K562 (cell line): ENCODE data around the gene IL12RB2. TPM values are rescaled to one million over a fixed set of nuclear protein-coding genes. Genes with fewer than 3 reads are reported as not detected.

ENCODE experiments used
- ATAC-seq: fragments of 200-7000 bp; cut with Tn5 transposase; 3 replicates; pipeline ENCODE4 v1.9.1; 2020; ENCODE audit warnings: moderate library complexity
- BruUV-seq: library from RNA; stranded (reverse); fragments of 400-500 nt; replicated peaks from 2 replicates; lab custom pipeline; 2021; lab: Mats Ljungman, UMichigan
- CTCF ChIA-PET: fragments of 300-600 bp; formaldehyde crosslinking; extraction: SDS; loops from one replicate; lab custom pipeline; 2021; ENCODE audit warnings: low intra/inter-chr PET ratio; lab: Yijun Ruan, JAX
- POLR2A ChIA-PET: fragments of 300-600, 350-650 bp; sonication (Branson Sonifier 250); formaldehyde crosslinking; extraction: SDS; loops from one replicate; lab custom pipeline; 2021; ENCODE audit warnings: antibody characterized with exemption, inconsistent platforms; lab: Yijun Ruan, JAX
- DNase-seq, 4 experiments: peaks; one replicate each; pipeline versions ENCODE4 v3.0.0 to v3.0.0-alpha.2; 2011 to 2018; ENCODE audit warnings: low spot score in 3 of 4, mixed read lengths in 3 of 4; ENCODE audit errors: extremely low read depth in 1 of 4
- FAIRE-seq: peaks from 2 replicates; lab custom pipeline; 2011; peaks lifted over from hg19 to GRCh38; lab: Jason Lieb, UNC
- H2AFZ ChIP-seq: 2 replicates; pipeline ENCODE4 v1.6.0; 2011; ENCODE audit warnings: low read depth, low read length, control low read depth, inconsistent platforms
- H3K27ac ChIP-seq: fragments of 200-600 bp; 3 replicates; pipeline ENCODE4 v1.8.0; 2011; ENCODE audit warnings: low read depth, mild to moderate bottlenecking, control low read depth, inconsistent platforms, low read length, moderate library complexity, mixed read lengths; ENCODE audit errors: extremely low read depth
- H3K27me3 ChIP-seq, 2 experiments: fragments of 300-600 bp in 1 of 2; 2 replicates in 1 of 2; 3 replicates in 1 of 2; pipeline versions ENCODE4 v1.6.0 to v1.8.0; 2011; ENCODE audit warnings: inconsistent platforms in 2 of 2, low read length in 2 of 2, mild to moderate bottlenecking in 1 of 2, mixed read lengths in 1 of 2, moderate library complexity in 1 of 2; ENCODE audit not compliant: control insufficient read depth in 2 of 2, insufficient read depth in 2 of 2
- H3K36me3 ChIP-seq: fragments of 300-600 bp; 3 replicates; pipeline ENCODE4 v1.8.0; 2011; ENCODE audit warnings: mild to moderate bottlenecking, low read length, inconsistent platforms; ENCODE audit not compliant: control insufficient read depth, insufficient read depth
- H3K4me1 ChIP-seq, 2 experiments: fragments of 200-600 bp in 1 of 2; replicated peaks in 1 of 2; 2 replicates in 1 of 2; 3 replicates in 1 of 2; pipeline versions ENCODE4 v1.5.1 to v1.8.0; 2011; ENCODE audit warnings: inconsistent platforms in 2 of 2, low read length in 2 of 2, mild to moderate bottlenecking in 1 of 2, mixed read lengths in 1 of 2, moderate library complexity in 1 of 2; ENCODE audit not compliant: control insufficient read depth in 2 of 2, insufficient read depth in 2 of 2
- H3K4me2 ChIP-seq: 2 replicates; pipeline ENCODE4 v1.6.1; 2011; ENCODE audit warnings: low read length, control low read depth, inconsistent platforms, mixed read lengths; ENCODE audit not compliant: insufficient read depth
- H3K4me3 ChIP-seq: fragments of 200-600 bp; sonication (generic), shearing (Covaris generic); 2 replicates; pipeline ENCODE4 v1.5.1; 2016; ENCODE audit warnings: control low read depth, inconsistent platforms
- H3K79me2 ChIP-seq: fragments of 200-600 bp; 3 replicates; pipeline ENCODE4 v1.8.0; 2011; ENCODE audit warnings: low read length, inconsistent platforms; ENCODE audit not compliant: control insufficient read depth, insufficient read depth
- H3K9ac ChIP-seq, 2 experiments: 2 replicates each; pipeline versions ENCODE4 v1.6.0 to v1.6.1; 2011; ENCODE audit warnings: low read depth in 2 of 2, low read length in 2 of 2, control low read depth in 1 of 2, inconsistent platforms in 1 of 2, mild to moderate bottlenecking in 1 of 2, mixed read lengths in 1 of 2; ENCODE audit not compliant: insufficient read depth in 1 of 2
- H3K9me1 ChIP-seq: one replicate; pipeline ENCODE4 v1.6.0; 2011; ENCODE audit warnings: inconsistent platforms, mild to moderate bottlenecking, low read length, moderate library complexity; ENCODE audit not compliant: control insufficient read depth, insufficient read depth
- H3K9me3 ChIP-seq: replicated peaks from 2 replicates; pipeline ENCODE4 v1.5.1; 2011; ENCODE audit warnings: low read depth, low read length, inconsistent platforms; ENCODE audit not compliant: control insufficient read depth, insufficient read depth
- H4K20me1 ChIP-seq: replicated peaks from 2 replicates; pipeline ENCODE4 v1.6.1; 2011; ENCODE audit warnings: low read length, inconsistent platforms, mixed read lengths; ENCODE audit not compliant: control insufficient read depth, insufficient read depth
- CBFA2T3 ChIP-seq: fragments of 450-650 bp; IDR thresholded peaks from 2 replicates; pipeline ENCODE4 v1.6.1; 2017
- CCAR2 ChIP-seq: fragments of 200-400 bp; formaldehyde crosslinking; IDR thresholded peaks from 2 replicates; pipeline ENCODE4 v1.6.1; 2017; ENCODE audit warnings: mild to moderate bottlenecking, low read depth, low read length
- HCFC1 ChIP-seq: IDR thresholded peaks from 2 replicates; pipeline ENCODE4 v1.6.1; 2012; ENCODE audit warnings: low read depth, low read length, improper control_type of control experiment
- KLF6 ChIP-seq: fragments of 250-450 bp; sonication (Bioruptor Pico); IDR thresholded peaks from 2 replicates; pipeline ENCODE4 v1.4.0; 2020; ENCODE audit warnings: mild to moderate bottlenecking, moderate library complexity, borderline replicate concordance
- PURB ChIP-seq: sonication (generic); formaldehyde crosslinking; IDR thresholded peaks from 2 replicates; pipeline ENCODE4 v1.9.0; 2021; ENCODE audit warnings: low read depth, mild to moderate bottlenecking, missing genetic modification reagents
- RAD21 ChIP-seq, 2 experiments: fragments of 250-450 bp in 1 of 2; fragments of 450-650 bp in 1 of 2; sonication (Bioruptor Pico) in 1 of 2; formaldehyde crosslinking in 1 of 2; IDR thresholded peaks in 1 of 2; conservative IDR thresholded peaks in 1 of 2; 2 replicates each; pipeline versions ENCODE4 v1.4.0 to v1.8.0; 2020 to 2022; ENCODE audit warnings: mild to moderate bottlenecking in 2 of 2, moderate library complexity in 1 of 2
- ZBTB1 ChIP-seq: sonication (generic); formaldehyde crosslinking; IDR thresholded peaks from 2 replicates; pipeline ENCODE4 v1.8.1; 2023; ENCODE audit warnings: missing genetic modification reagents, low read depth, mild to moderate bottlenecking, borderline replicate concordance
- WGBS: fragments of 100-300 bp; shearing (Covaris generic); methylation state at CpG from one replicate; pipeline ENCODE4 v1.1.6; 2016; ENCODE audit warnings: low coverage, mixed read lengths; ENCODE audit not compliant: insufficient coverage; ENCODE audit errors: missing lambda C conversion rate; 5-methylcytosine and 5-hydroxymethylcytosine counted together
- in situ Hi-C: fragments of 300-500 bp; cut with MboI; formaldehyde crosslinking; loops from 4 replicates; pipeline ENCODE4 v1.15.0; 2018; ENCODE audit warnings: inconsistent platforms, mixed read lengths
- intact Hi-C: fragments of 100-400 bp; cut with micrococcal nuclease; formaldehyde crosslinking; loops from 2 replicates; pipeline ENCODE4 v1.14.2; 2022
- polyA plus RNA-seq, 8 experiments: library from polyadenylated mRNA; depleted of rRNA in 4 of 8; stranded (reverse) in 5 of 8; unstranded in 3 of 8; fragments of >200 nt; fragmentation: Nextera tagmentation in 2 of 8; fragmentation: Illumina TruSeq in 1 of 8; extraction: Ambion mirVana in 2 of 8; extraction: Trizol in 1 of 8; gene quantifications; 2 replicates each; pipeline versions ENCODE4 v1.2.1 to v1.2.3, GENCODE V29; 2011 to 2014; ENCODE audit warnings: inconsistent platforms in 1 of 8, missing spikeins in 1 of 8
- total RNA-seq, 7 experiments: library from RNA; depleted of rRNA in 6 of 7; stranded (reverse); fragments of >200 nt in 6 of 7; fragmentation: Illumina TruSeq in 2 of 7; extraction: Trizol in 2 of 7; gene quantifications; 2 replicates each; pipeline versions ENCODE4 v1.2.1 to v1.2.3, GENCODE V29; 2011 to 2021; ENCODE audit warnings: low replicate concordance in 1 of 7
- TF ChIP-seq, protein P1 (sequence below): fragments of 250-450 bp; sonication (Bioruptor Pico); IDR thresholded peaks from 2 replicates; pipeline ENCODE4 v1.5.1; 2021; ENCODE audit warnings: mild to moderate bottlenecking
- TF ChIP-seq, protein P2 (sequence below): fragments of 250-450 bp; sonication (Bioruptor Pico); IDR thresholded peaks from 2 replicates; pipeline ENCODE4 v1.4.0; 2020; ENCODE audit warnings: mild to moderate bottlenecking, moderate library complexity, borderline replicate concordance

Gene IL12RB2
- total and polyA plus RNA-seq, 9 of the 15 experiments (the other 6 are each of a cell fraction or from before 2014, with no cell fraction given) = 0.39 to 3.3 (median 1.9) TPM

DNA sequence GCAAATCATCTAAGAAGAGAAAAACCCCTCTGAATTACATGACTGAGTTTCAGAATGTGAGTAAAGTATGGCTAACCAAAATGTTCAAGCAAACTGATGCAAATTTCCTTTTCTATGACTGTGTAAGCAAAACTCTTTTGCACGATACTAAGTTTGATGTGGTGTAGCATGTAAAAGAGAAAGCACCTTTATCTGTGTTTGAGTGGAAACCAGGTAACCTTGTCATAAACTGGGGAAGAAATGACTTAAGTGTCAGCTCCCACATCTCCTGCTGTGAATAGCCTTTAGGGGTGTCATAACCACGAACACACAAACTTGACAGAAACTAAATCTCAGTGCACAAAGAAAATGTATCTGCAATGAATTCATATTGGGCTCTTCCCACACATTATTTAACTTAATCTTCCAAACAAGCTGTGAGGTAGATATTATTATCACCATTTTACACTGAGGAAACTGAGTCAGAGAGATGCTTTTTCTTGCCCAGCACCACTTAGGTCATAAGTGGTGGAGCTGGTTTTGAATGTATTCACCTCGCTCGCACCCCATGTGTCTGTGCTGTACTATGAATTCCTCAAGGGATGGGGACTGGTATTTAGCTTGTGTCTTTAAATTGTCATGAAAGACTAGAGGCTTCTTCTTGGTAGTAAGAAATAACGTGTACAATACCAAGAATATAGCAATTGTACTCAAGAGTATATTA lies 32.9 kb upstream of the IL12RB2 start:
- in situ Hi-C loops = no loop called here
- no peak for ATAC-seq
- Histone ChIP-seq H3K9me3 (peaks cover 2% of the 10 kb centered on the region; the same call in 1 of the 2 replicates), H3K36me3 (no peaks in the 10 kb centered on the region), H3K4me3 (no peak overlapping the region), H4K20me1 (no peaks in the 10 kb centered on the region), H3K79me2 (no peaks in the 10 kb centered on the region), H3K4me1 (no peaks in the 10 kb centered on the region), H3K4me2 (no peak overlapping the region), H3K27ac (no peak overlapping the region), H2AFZ (no peak overlapping the region), H3K27me3 (no peaks in the 10 kb centered on the region), H3K9me1 (no peaks in the 10 kb centered on the region), H3K9ac (no peak overlapping the region)
- FAIRE-seq = no peak
- ChIA-PET CTCF (no interaction called here), POLR2A (no interaction called here)
- intact Hi-C loops = no loop called here
- no peak for DNase-seq
- no TSS peak for BruUV-seq
- 42% methylated on average over 5 of the region's 5 CpGs for WGBS
- TF ChIP-seq CBFA2T3 (no peak), CCAR2 (no peak), ZBTB1 (CRISPR knock-in tag) (no peak), PURB (CRISPR knock-in tag) (no peak), RAD21 (CRISPR knock-in tag; conservative IDR thresholded peaks at IDR 0.05 in 1 of 2, IDR thresholded peaks at IDR 0.05 in 1 of 2) (no peak), HCFC1 (no peak), KLF6 (CRISPR knock-in tag) (no peak)
- TF ChIP-seq, protein P1, sequence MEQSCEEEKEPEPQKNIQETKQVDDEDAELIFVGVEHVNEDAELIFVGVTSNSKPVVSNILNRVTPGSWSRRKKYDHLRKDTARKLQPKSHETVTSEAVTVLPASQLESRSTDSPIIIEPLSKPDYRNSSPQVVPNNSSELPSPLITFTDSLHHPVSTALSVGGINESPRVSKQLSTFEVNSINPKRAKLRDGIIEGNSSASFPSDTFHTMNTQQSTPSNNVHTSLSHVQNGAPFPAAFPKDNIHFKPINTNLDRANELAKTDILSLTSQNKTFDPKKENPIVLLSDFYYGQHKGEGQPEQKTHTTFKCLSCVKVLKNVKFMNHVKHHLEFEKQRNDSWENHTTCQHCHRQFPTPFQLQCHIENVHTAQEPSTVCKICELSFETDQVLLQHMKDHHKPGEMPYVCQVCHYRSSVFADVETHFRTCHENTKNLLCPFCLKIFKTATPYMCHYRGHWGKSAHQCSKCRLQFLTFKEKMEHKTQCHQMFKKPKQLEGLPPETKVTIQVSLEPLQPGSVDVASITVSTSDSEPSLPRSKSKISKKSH (CRISPR knock-in tag) = no peak
- TF ChIP-seq, protein P2, sequence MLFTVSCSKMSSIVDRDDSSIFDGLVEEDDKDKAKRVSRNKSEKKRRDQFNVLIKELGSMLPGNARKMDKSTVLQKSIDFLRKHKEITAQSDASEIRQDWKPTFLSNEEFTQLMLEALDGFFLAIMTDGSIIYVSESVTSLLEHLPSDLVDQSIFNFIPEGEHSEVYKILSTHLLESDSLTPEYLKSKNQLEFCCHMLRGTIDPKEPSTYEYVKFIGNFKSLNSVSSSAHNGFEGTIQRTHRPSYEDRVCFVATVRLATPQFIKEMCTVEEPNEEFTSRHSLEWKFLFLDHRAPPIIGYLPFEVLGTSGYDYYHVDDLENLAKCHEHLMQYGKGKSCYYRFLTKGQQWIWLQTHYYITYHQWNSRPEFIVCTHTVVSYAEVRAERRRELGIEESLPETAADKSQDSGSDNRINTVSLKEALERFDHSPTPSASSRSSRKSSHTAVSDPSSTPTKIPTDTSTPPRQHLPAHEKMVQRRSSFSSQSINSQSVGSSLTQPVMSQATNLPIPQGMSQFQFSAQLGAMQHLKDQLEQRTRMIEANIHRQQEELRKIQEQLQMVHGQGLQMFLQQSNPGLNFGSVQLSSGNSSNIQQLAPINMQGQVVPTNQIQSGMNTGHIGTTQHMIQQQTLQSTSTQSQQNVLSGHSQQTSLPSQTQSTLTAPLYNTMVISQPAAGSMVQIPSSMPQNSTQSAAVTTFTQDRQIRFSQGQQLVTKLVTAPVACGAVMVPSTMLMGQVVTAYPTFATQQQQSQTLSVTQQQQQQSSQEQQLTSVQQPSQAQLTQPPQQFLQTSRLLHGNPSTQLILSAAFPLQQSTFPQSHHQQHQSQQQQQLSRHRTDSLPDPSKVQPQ = no peak
